Tibial nerve (tissue), 3 donors: Measurements from ENCODE around the gene PTPRD.

ENCODE experiments used
- POLR2A ChIP-seq, 2 donors: fragments of 450-650 bp; IDR thresholded peaks; one replicate each; pipeline ENCODE4 v1.6.1; 2017; ENCODE audit warnings: antibody characterized with exemption in 2 of 2, mild to moderate bottlenecking in 2 of 2, moderate library complexity in 2 of 2
- TF ChIP-seq, protein P1 (sequence below), 5 experiments: fragments of 200-600 bp in 3 of 5; fragments of 450-650 bp in 2 of 5; sonication (generic) in 3 of 5; IDR thresholded peaks; one replicate each; pipeline ENCODE4 v1.5.1; 2016 to 2019; ENCODE audit warnings: antibody characterized with exemption in 5 of 5, mild to moderate bottlenecking in 3 of 5, moderate library complexity in 2 of 5

DNA sequence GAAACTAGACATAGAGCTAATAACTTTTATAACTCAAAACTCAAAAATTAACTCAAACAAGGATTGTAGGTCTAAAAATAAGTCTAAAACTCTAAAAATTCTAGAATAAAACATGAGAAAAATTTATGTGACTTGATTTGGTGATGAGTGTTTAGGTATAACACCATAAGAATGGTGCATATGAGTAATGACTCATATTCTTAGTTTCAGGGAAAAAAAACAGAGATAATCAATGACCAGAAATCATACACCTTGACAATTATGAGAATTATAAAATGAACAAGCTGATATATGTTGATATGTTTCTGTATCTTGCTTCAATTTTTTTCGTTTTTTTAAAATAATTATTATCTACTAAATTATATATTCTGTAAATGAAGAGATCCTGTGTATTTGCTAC, 541.2 kb downstream of the PTPRD start:
- TF ChIP-seq, protein P1, sequence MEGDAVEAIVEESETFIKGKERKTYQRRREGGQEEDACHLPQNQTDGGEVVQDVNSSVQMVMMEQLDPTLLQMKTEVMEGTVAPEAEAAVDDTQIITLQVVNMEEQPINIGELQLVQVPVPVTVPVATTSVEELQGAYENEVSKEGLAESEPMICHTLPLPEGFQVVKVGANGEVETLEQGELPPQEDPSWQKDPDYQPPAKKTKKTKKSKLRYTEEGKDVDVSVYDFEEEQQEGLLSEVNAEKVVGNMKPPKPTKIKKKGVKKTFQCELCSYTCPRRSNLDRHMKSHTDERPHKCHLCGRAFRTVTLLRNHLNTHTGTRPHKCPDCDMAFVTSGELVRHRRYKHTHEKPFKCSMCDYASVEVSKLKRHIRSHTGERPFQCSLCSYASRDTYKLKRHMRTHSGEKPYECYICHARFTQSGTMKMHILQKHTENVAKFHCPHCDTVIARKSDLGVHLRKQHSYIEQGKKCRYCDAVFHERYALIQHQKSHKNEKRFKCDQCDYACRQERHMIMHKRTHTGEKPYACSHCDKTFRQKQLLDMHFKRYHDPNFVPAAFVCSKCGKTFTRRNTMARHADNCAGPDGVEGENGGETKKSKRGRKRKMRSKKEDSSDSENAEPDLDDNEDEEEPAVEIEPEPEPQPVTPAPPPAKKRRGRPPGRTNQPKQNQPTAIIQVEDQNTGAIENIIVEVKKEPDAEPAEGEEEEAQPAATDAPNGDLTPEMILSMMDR (IDR thresholded peaks at IDR 0.05), result no peak
- no peak for TF ChIP-seq POLR2A (IDR thresholded peaks at IDR 0.05)
